ENCODE measurements around the gene FBXW4.

Gene FBXW4

DNA sequence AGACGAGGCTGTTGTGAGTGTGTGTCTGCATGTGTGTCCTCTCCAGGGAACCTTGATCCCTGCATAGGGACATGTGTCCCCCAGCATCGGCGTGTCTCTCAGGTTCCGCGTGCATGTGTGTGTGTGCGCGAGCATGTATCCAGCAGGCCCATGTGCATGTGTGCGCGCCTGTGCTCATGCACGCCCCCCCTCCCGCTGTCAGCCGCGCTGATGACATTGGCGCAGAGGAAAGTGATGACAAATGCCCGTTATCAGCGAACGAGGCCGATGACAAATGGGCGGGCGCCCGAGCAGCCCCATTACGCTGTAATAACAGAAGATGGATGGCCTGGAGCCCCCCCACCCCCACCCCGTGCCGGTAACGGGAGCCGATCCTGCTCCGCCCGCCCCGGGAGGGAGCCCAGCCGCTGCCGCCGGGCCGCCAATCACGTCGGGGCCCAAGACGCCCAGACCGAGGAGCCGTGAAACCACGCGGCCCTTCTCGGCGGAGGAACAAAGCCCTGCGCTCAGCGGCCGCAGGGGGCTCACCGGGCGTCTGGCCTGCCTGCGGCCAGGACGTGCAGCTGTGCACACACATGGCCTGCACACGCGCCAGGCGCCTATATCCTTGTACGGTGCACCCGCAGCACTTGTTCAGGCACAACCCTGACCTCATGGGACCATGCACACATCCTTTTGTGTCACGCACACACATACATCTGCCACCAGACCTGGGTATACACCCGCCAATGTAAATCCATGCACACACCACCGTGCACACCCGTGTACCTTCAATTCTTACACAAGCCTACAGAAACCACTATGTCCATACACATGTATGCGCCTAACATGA is 128.4 kb downstream of the FBXW4 start (continued):
- TF ChIP-seq, protein P1, sequence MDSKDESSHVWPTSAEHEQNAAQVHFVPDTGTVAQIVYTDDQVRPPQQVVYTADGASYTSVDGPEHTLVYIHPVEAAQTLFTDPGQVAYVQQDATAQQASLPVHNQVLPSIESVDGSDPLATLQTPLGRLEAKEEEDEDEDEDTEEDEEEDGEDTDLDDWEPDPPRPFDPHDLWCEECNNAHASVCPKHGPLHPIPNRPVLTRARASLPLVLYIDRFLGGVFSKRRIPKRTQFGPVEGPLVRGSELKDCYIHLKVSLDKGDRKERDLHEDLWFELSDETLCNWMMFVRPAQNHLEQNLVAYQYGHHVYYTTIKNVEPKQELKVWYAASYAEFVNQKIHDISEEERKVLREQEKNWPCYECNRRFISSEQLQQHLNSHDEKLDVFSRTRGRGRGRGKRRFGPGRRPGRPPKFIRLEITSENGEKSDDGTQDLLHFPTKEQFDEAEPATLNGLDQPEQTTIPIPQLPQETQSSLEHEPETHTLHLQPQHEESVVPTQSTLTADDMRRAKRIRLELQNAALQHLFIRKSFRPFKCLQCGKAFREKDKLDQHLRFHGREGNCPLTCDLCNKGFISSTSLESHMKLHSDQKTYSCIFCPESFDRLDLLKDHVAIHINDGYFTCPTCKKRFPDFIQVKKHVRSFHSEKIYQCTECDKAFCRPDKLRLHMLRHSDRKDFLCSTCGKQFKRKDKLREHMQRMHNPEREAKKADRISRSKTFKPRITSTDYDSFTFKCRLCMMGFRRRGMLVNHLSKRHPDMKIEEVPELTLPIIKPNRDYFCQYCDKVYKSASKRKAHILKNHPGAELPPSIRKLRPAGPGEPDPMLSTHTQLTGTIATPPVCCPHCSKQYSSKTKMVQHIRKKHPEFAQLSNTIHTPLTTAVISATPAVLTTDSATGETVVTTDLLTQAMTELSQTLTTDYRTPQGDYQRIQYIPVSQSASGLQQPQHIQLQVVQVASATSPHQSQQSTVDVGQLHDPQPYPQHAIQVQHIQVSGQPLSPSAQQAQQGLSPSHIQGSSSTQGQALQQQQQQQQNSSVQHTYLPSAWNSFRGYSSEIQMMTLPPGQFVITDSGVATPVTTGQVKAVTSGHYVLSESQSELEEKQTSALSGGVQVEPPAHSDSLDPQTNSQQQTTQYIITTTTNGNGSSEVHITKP (tag by site-specific recombination; IDR thresholded peaks at IDR 0.05) = peak; percentile 17; the same call in 1 of the 2 replicates
- TF ChIP-seq GLIS2 (tag by site-specific recombination; IDR thresholded peaks at IDR 0.05) (peak; percentile 76), ZNF426 (tag by site-specific recombination; IDR thresholded peaks at IDR 0.05) (no peak), REPIN1 (tag by site-specific recombination; IDR thresholded peaks at IDR 0.05; ENCODE audit: low read depth) (no peak), ZNF132 (tag by site-specific recombination; IDR thresholded peaks at IDR 0.05; ENCODE audit: borderline replicate concordance) (no peak), ZNF610 (tag by site-specific recombination; IDR thresholded peaks at IDR 0.05; ENCODE audit: borderline replicate concordance) (no peak), ZNF830 (tag by site-specific recombination; IDR thresholded peaks at IDR 0.05; ENCODE audit: low read depth) (no peak), SCRT1 (tag by site-specific recombination; IDR thresholded peaks at IDR 0.05; ENCODE audit: borderline replicate concordance) (no peak), ZBTB21 (tag by site-specific recombination; IDR thresholded peaks at IDR 0.05) (0 out of 2 replicates have a peak, but pooled peaks have one; percentile 46), ZNF777 (tag by site-specific recombination; IDR thresholded peaks at IDR 0.05; ENCODE audit: borderline replicate concordance) (peak; percentile 89), ZSCAN23 (tag by site-specific recombination; IDR thresholded peaks at IDR 0.05) (peak; percentile 25; the same call in 1 of the 2 replicates), ZNF560 (tag by site-specific recombination; IDR thresholded peaks at IDR 0.05; ENCODE audit: borderline replicate concordance) (no peak), SP7 (tag by site-specific recombination; IDR thresholded peaks at IDR 0.05) (peak; percentile 85), KLF9 (tag by site-specific recombination; IDR thresholded peaks at IDR 0.05; ENCODE audit: low read depth) (peak; percentile 58), ZNF76 (tag by site-specific recombination; IDR thresholded peaks at IDR 0.05; ENCODE audit: borderline replicate concordance, low read depth) (no peak; the same call in 1 of the 2 replicates), ZNF311 (tag by site-specific recombination; IDR thresholded peaks at IDR 0.05; ENCODE audit: borderline replicate concordance) (no peak), ZNF626 (tag by site-specific recombination; IDR thresholded peaks at IDR 0.05) (no peak), ZEB2 (tag by site-specific recombination; IDR thresholded peaks at IDR 0.05) (peak; percentile 89; the same call in 1 of the 2 replicates), ZNF174 (tag by site-specific recombination; IDR thresholded peaks at IDR 0.05) (no peak)
- TF ChIP-seq, protein P2, sequence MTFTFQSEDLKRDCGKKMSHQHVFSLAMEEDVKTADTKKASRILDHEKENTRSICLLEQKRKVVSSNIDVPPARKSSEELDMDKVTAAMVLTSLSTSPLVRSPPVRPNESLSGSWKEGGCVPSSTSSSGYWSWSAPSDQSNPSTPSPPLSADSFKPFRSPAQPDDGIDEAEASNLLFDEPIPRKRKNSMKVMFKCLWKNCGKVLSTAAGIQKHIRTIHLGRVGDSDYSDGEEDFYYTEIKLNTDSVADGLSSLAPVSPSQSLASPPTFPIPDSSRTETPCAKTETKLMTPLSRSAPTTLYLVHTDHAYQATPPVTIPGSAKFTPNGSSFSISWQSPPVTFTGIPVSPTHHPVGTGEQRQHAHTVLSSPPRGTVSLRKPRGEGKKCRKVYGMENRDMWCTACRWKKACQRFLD (tag by site-specific recombination; IDR thresholded peaks at IDR 0.05) = no peak
- TF ChIP-seq, protein P3, sequence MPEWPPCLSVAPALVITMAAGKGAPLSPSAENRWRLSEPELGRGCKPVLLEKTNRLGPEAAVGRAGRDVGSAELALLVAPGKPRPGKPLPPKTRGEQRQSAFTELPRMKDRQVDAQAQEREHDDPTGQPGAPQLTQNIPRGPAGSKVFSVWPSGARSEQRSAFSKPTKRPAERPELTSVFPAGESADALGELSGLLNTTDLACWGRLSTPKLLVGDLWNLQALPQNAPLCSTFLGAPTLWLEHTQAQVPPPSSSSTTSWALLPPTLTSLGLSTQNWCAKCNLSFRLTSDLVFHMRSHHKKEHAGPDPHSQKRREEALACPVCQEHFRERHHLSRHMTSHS (tag by site-specific recombination; IDR thresholded peaks at IDR 0.05) = no peak; the same call in 1 of the 2 replicates
- TF ChIP-seq, protein P4, sequence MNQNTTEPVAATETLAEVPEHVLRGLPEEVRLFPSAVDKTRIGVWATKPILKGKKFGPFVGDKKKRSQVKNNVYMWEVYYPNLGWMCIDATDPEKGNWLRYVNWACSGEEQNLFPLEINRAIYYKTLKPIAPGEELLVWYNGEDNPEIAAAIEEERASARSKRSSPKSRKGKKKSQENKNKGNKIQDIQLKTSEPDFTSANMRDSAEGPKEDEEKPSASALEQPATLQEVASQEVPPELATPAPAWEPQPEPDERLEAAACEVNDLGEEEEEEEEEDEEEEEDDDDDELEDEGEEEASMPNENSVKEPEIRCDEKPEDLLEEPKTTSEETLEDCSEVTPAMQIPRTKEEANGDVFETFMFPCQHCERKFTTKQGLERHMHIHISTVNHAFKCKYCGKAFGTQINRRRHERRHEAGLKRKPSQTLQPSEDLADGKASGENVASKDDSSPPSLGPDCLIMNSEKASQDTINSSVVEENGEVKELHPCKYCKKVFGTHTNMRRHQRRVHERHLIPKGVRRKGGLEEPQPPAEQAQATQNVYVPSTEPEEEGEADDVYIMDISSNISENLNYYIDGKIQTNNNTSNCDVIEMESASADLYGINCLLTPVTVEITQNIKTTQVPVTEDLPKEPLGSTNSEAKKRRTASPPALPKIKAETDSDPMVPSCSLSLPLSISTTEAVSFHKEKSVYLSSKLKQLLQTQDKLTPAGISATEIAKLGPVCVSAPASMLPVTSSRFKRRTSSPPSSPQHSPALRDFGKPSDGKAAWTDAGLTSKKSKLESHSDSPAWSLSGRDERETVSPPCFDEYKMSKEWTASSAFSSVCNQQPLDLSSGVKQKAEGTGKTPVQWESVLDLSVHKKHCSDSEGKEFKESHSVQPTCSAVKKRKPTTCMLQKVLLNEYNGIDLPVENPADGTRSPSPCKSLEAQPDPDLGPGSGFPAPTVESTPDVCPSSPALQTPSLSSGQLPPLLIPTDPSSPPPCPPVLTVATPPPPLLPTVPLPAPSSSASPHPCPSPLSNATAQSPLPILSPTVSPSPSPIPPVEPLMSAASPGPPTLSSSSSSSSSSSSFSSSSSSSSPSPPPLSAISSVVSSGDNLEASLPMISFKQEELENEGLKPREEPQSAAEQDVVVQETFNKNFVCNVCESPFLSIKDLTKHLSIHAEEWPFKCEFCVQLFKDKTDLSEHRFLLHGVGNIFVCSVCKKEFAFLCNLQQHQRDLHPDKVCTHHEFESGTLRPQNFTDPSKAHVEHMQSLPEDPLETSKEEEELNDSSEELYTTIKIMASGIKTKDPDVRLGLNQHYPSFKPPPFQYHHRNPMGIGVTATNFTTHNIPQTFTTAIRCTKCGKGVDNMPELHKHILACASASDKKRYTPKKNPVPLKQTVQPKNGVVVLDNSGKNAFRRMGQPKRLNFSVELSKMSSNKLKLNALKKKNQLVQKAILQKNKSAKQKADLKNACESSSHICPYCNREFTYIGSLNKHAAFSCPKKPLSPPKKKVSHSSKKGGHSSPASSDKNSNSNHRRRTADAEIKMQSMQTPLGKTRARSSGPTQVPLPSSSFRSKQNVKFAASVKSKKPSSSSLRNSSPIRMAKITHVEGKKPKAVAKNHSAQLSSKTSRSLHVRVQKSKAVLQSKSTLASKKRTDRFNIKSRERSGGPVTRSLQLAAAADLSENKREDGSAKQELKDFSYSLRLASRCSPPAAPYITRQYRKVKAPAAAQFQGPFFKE (tag by site-specific recombination; IDR thresholded peaks at IDR 0.05; ENCODE audit: borderline replicate concordance) = no peak
- TF ChIP-seq, protein P5, sequence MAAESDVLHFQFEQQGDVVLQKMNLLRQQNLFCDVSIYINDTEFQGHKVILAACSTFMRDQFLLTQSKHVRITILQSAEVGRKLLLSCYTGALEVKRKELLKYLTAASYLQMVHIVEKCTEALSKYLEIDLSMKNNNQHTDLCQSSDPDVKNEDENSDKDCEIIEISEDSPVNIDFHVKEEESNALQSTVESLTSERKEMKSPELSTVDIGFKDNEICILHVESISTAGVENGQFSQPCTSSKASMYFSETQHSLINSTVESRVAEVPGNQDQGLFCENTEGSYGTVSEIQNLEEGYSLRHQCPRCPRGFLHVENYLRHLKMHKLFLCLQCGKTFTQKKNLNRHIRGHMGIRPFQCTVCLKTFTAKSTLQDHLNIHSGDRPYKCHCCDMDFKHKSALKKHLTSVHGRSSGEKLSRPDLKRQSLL (tag by site-specific recombination; IDR thresholded peaks at IDR 0.05) = 0 out of 2 replicates have a peak, but pooled peaks have one; percentile 12
- TF ChIP-seq, protein P6, sequence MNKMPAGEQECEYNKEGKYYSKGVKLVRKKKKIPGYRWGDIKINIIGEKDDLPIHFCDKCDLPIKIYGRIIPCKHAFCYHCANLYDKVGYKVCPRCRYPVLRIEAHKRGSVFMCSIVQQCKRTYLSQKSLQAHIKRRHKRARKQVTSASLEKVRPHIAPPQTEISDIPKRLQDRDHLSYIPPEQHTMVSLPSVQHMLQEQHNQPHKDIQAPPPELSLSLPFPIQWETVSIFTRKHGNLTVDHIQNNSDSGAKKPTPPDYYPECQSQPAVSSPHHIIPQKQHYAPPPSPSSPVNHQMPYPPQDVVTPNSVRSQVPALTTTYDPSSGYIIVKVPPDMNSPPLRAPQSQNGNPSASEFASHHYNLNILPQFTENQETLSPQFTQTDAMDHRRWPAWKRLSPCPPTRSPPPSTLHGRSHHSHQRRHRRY (tag by site-specific recombination; IDR thresholded peaks at IDR 0.05) = no peak
